GM19351 (cell line): ENCODE measurements around the gene STK32C.

Source experiments
- ATAC-seq: cut with Tn5 transposase; IDR thresholded peaks from one replicate; pipeline ENCODE4 v1.9.1; 2021; ENCODE audit warnings: mild to moderate bottlenecking, moderate library complexity; ENCODE audit not compliant: unreplicated experiment

The STK32C gene

GRCh38 chr10:132307823-132308586, at the start of gene STK32C:
STK32C (minus strand) TSS chr10:132307950; CDS start chr10:132307833, 117 bp downstream.
- ATAC-seq = peak; percentile 75

- ATAC-seq = no peak
These were observed 49.0 kb upstream of the STK32C start for GRCh38 chr10:132356621-132357195.

- ATAC-seq = no peak
These were observed 48.0 kb upstream of the STK32C start for GRCh38 chr10:132355754-132356153.

- ATAC-seq = no peak
These were observed 47.5 kb upstream of the STK32C start for GRCh38 chr10:132355297-132355696.

GRCh38 chr10:132354356-132355094, 46.8 kb upstream of the STK32C start:
- no peak for ATAC-seq

- ATAC-seq = no peak
These were observed 46.0 kb upstream of the STK32C start for GRCh38 chr10:132353456-132354355.

- peak; percentile 79 for ATAC-seq
These were observed 44.9 kb upstream of the STK32C start for GRCh38 chr10:132352462-132353308.

GRCh38 chr10:132351611-132352010, 43.9 kb upstream of the STK32C start:
- no peak for ATAC-seq

- ATAC-seq = no peak
These were observed 43.2 kb upstream of the STK32C start for GRCh38 chr10:132350946-132351345.

GRCh38 chr10:132350391-132350790, 42.6 kb upstream of the STK32C start:
- no peak for ATAC-seq

GRCh38 chr10:132349766-132350165, 42.0 kb upstream of the STK32C start:
- no peak for ATAC-seq

GRCh38 chr10:132347931-132348267, 40.1 kb upstream of the STK32C start:
- no peak for ATAC-seq

GRCh38 chr10:132347211-132347930, 39.6 kb upstream of the STK32C start:
- no peak for ATAC-seq

GRCh38 chr10:132346806-132347205, 39.1 kb upstream of the STK32C start:
- ATAC-seq = no peak

GRCh38 chr10:132345345-132345744, 37.6 kb upstream of the STK32C start:
- ATAC-seq = no peak

GRCh38 chr10:132344386-132344785, 36.6 kb upstream of the STK32C start:
- no peak for ATAC-seq

- ATAC-seq = no peak
These were observed 34.8 kb upstream of the STK32C start for GRCh38 chr10:132342553-132342952.

- no peak for ATAC-seq
These were observed 34.0 kb upstream of the STK32C start for GRCh38 chr10:132341781-132342180.

GRCh38 chr10:132341017-132341416, 33.3 kb upstream of the STK32C start:
- ATAC-seq = no peak
